Calu3 (cell line): ENCODE results near the gene PRKAG2. TPM values are rescaled to one million over a fixed set of nuclear protein-coding genes. Genes with fewer than 3 reads are reported as not detected.

Experiments used
- BruUV-seq: library from RNA; stranded (reverse); fragments of 400-500 nt; replicated peaks from 2 replicates; lab custom pipeline; 2021; lab: Mats Ljungman, UMichigan
- CTCF ChIA-PET: fragments of 300-600 bp; sonication (Branson Sonifier 250); formaldehyde crosslinking; loops from one replicate; lab custom pipeline; 2022; ENCODE audit warnings: antibody characterized with exemption; lab: Charles Lee
- DNase-seq: peaks from one replicate; pipeline ENCODE4 v3.0.0; 2022
- H3K27ac Mint-ChIP-seq: one replicate; pipeline ENCODE4 v1.8.0; 2022; ENCODE audit warnings: mixed read lengths; ENCODE audit not compliant: unreplicated experiment
- H3K27me3 Mint-ChIP-seq: one replicate; pipeline ENCODE4 v1.8.0; 2022; ENCODE audit warnings: mixed read lengths; ENCODE audit not compliant: unreplicated experiment
- H3K36me3 Mint-ChIP-seq: one replicate; pipeline ENCODE4 v1.8.0; 2022; ENCODE audit warnings: mild to moderate bottlenecking, moderate library complexity, mixed read lengths; ENCODE audit not compliant: insufficient read depth, unreplicated experiment
- H3K4me1 Mint-ChIP-seq: one replicate; pipeline ENCODE4 v1.8.0; 2022; ENCODE audit warnings: mild to moderate bottlenecking, low read depth, mixed read lengths; ENCODE audit not compliant: unreplicated experiment
- H3K4me3 Mint-ChIP-seq: one replicate; pipeline ENCODE4 v1.8.0; 2022; ENCODE audit warnings: mild to moderate bottlenecking, low read depth, moderate library complexity, mixed read lengths; ENCODE audit not compliant: unreplicated experiment
- H3K9me3 Mint-ChIP-seq: one replicate; pipeline ENCODE4 v1.8.0; 2022; ENCODE audit warnings: low read depth, mixed read lengths; ENCODE audit not compliant: unreplicated experiment
- CTCF ChIP-seq: fragments of 200-600 bp; IDR thresholded peaks from one replicate; pipeline ENCODE4 v1.8.0; 2022; ENCODE audit warnings: antibody characterized with exemption; ENCODE audit not compliant: unreplicated experiment
- intact Hi-C: fragments of 100-400 bp; cut with micrococcal nuclease; formaldehyde crosslinking; loops from one replicate; pipeline ENCODE4 v1.10.0; 2022; ENCODE audit not compliant: unreplicated experiment
- total RNA-seq: library from RNA; stranded (reverse); gene quantifications from 2 replicates; pipeline ENCODE4 v1.2.3, GENCODE V29; 2022

PRKAG2 gene
- total RNA-seq, 1 experiment from 2014 or later: 22.4 TPM

- BruUV-seq: no TSS peak
- H3K27ac Mint-ChIP-seq: no peak overlapping the region
- CTCF ChIA-PET: interaction anchor here (0.6 to 0.7 kb wide), 4 partner anchors 16 to 899 kb away, joined by 3 to 6 read pairs (median 4); no protein-coding TSS in a partner anchor
- intact Hi-C loops: no loop called here
- no peak for DNase-seq
- peaks cover 9% of the 10 kb centered on the region for H3K4me1 Mint-ChIP-seq
- TF ChIP-seq CTCF: no peak
- H3K9me3 Mint-ChIP-seq: no peaks in the 10 kb centered on the region
- H3K4me3 Mint-ChIP-seq: no peak overlapping the region
- H3K36me3 Mint-ChIP-seq: no peaks in the 10 kb centered on the region
- H3K27me3 Mint-ChIP-seq: no peaks in the 10 kb centered on the region
These were observed 37.4 kb downstream of the PRKAG2 start for GRCh38 chr7:151839451-151839921.

GRCh38 chr7:151838861-151839381 lies 38.0 kb downstream of the PRKAG2 start:
- DNase-seq: no peak
- H3K27me3 Mint-ChIP-seq: no peaks in the 10 kb centered on the region
- H3K27ac Mint-ChIP-seq: no peak overlapping the region
- TF ChIP-seq CTCF: no peak
- BruUV-seq: no TSS peak
- no peaks in the 10 kb centered on the region for H3K9me3 Mint-ChIP-seq
- no peak overlapping the region for H3K4me3 Mint-ChIP-seq
- H3K4me1 Mint-ChIP-seq: peaks cover 3% of the 10 kb centered on the region
- H3K36me3 Mint-ChIP-seq: no peaks in the 10 kb centered on the region
- intact Hi-C loops: no loop called here
- CTCF ChIA-PET: interaction anchor here (0.6 to 0.7 kb wide), 4 partner anchors 16 to 898 kb away, joined by 3 to 6 read pairs (median 4); no protein-coding TSS in a partner anchor

- Mint-ChIP-seq H3K9me3 (no peaks in the 10 kb centered on the region), H3K4me3 (no peak overlapping the region), H3K27ac (no peak overlapping the region), H3K4me1 (no peaks in the 10 kb centered on the region), H3K36me3 (no peaks in the 10 kb centered on the region), H3K27me3 (peaks cover 7% of the 10 kb centered on the region)
- CTCF ChIA-PET: interaction anchor here (0.6 to 0.7 kb wide), 2 partner anchors 12 to 16 kb away, joined by 3 to 5 read pairs; no protein-coding TSS in a partner anchor
- no TSS peak for BruUV-seq
- no peak for TF ChIP-seq CTCF
- DNase-seq: no peak
- intact Hi-C loops: no loop called here
These were observed 38.8 kb downstream of the PRKAG2 start for GRCh38 chr7:151838072-151838471.

GRCh38 chr7:151837285-151838042 lies 39.5 kb downstream of the PRKAG2 start:
- intact Hi-C loops: no loop called here
- no peaks in the 10 kb centered on the region for H3K9me3 Mint-ChIP-seq
- no peak overlapping the region for H3K27ac Mint-ChIP-seq
- H3K4me3 Mint-ChIP-seq: no peak overlapping the region
- CTCF ChIA-PET: no interaction called here
- peaks cover 13% of the 10 kb centered on the region for H3K27me3 Mint-ChIP-seq
- no peak for TF ChIP-seq CTCF
- H3K4me1 Mint-ChIP-seq: no peaks in the 10 kb centered on the region
- DNase-seq: no peak
- no peaks in the 10 kb centered on the region for H3K36me3 Mint-ChIP-seq
- no TSS peak for BruUV-seq
